B cell (primary cell): ENCODE data around the gene BRINP3. TPM values are rescaled to one million over a fixed set of nuclear protein-coding genes. Genes with fewer than 3 reads are reported as not detected.

ENCODE experiments used
- ATAC-seq: fragments of 200-7000 bp; cut with Tn5 transposase; one replicate; pipeline ENCODE4 v1.10.0; 2021; ENCODE audit warnings: low read depth, mild to moderate bottlenecking, moderate number of reproducible peaks, moderate library complexity
- CTCF ChIA-PET: fragments of 350-600 bp; sonication (Branson Sonifier 250); formaldehyde crosslinking; loops from one replicate; lab custom pipeline; 2021; ENCODE audit warnings: antibody characterized with exemption, inconsistent platforms; lab: Charles Lee
- POLR2A ChIA-PET: fragments of 350-600 bp; sonication (Branson Sonifier 250); formaldehyde crosslinking; loops from one replicate; lab custom pipeline; 2021; ENCODE audit warnings: antibody characterized with exemption; lab: Charles Lee
- DNase-seq: peaks from one replicate; pipeline ENCODE4 v3.0.0; 2013
- H2AFZ ChIP-seq: 2 replicates; pipeline ENCODE4 v1.6.1; 2012; ENCODE audit warnings: mild to moderate bottlenecking, low read depth, low read length; ENCODE audit not compliant: insufficient read depth, poor library complexity, severe bottlenecking
- H3K27ac ChIP-seq, 2 donors: 1 replicate in 1 of 2; 2 replicates in 1 of 2; pipeline ENCODE4 v1.5.1; 2012 to 2013; ENCODE audit warnings: low read length in 2 of 2, mild to moderate bottlenecking in 2 of 2, moderate library complexity in 1 of 2
- H3K27me3 ChIP-seq, 4 experiments: fragments of 200-600 bp in 1 of 4; sonication (generic) in 1 of 4; replicated peaks in 1 of 4; 1 replicate in 2 of 4; 2 replicates in 2 of 4; pipeline versions ENCODE4 v1.6.1 to v1.7.0; 2013 to 2016; ENCODE audit warnings: low read length in 3 of 4, mild to moderate bottlenecking in 2 of 4, mixed read lengths in 1 of 4, moderate library complexity in 1 of 4; ENCODE audit not compliant: insufficient read depth in 4 of 4, control insufficient read depth in 3 of 4; ENCODE audit errors: control extremely low read depth in 1 of 4
- H3K36me3 ChIP-seq, 2 experiments: replicated peaks in 1 of 2; 1 replicate in 1 of 2; 2 replicates in 1 of 2; pipeline versions ENCODE4 v1.6.1 to v1.7.1; 2013; ENCODE audit warnings: low read length in 1 of 2; ENCODE audit not compliant: insufficient read depth in 2 of 2, control insufficient read depth in 1 of 2; ENCODE audit errors: control extremely low read depth in 1 of 2, extremely low read depth in 1 of 2
- H3K4me1 ChIP-seq, 2 donors: fragments of 200-600 bp in 1 of 2; sonication (generic) in 1 of 2; 1 replicate in 1 of 2; 2 replicates in 1 of 2; pipeline versions ENCODE4 v1.5.1 to v1.6.1; 2013 to 2017; ENCODE audit warnings: low read length in 2 of 2; ENCODE audit not compliant: control insufficient read depth in 2 of 2, insufficient read depth in 2 of 2
- H3K4me2 ChIP-seq: replicated peaks from 2 replicates; pipeline ENCODE3; 2012; ENCODE audit warnings: mild to moderate bottlenecking, low read depth, low read length; ENCODE audit not compliant: poor library complexity, severe bottlenecking
- H3K4me3 ChIP-seq, 5 experiments: fragments of 200-600 bp in 1 of 5; sonication (generic) in 1 of 5; 1 replicate in 3 of 5; 2 replicates in 2 of 5; pipeline versions ENCODE4 v1.5.1 to v1.7.0; 2011 to 2016; ENCODE audit warnings: low read length in 4 of 5, mild to moderate bottlenecking in 4 of 5, low read depth in 2 of 5, control low read depth in 1 of 5, moderate library complexity in 1 of 5; ENCODE audit not compliant: insufficient read depth in 1 of 5; ENCODE audit errors: control extremely low read depth in 1 of 5, extremely low read depth in 1 of 5
- H3K79me2 ChIP-seq: fragments of 200-600 bp; sonication (generic); one replicate; pipeline ENCODE4 v1.6.0; 2016; ENCODE audit warnings: low read length; ENCODE audit not compliant: control insufficient read depth, insufficient read depth
- H3K9ac ChIP-seq: fragments of 200-600 bp; sonication (generic); 2 replicates; pipeline ENCODE4 v1.6.1; 2017; ENCODE audit warnings: mild to moderate bottlenecking, low read length, moderate library complexity
- H3K9me3 ChIP-seq, 3 donors: one replicate each; pipeline versions ENCODE4 v1.6.1 to v1.7.1; 2013; ENCODE audit warnings: low read length in 2 of 3; ENCODE audit not compliant: control insufficient read depth in 2 of 3, insufficient read depth in 1 of 3; ENCODE audit errors: control extremely low read depth in 1 of 3
- H4K20me1 ChIP-seq: 2 replicates; pipeline ENCODE4 v1.6.0; 2012; ENCODE audit warnings: mild to moderate bottlenecking, low read length; ENCODE audit not compliant: insufficient read depth, control insufficient read depth, poor library complexity, severe bottlenecking
- H3K27ac Mint-ChIP-seq: one replicate; pipeline ENCODE4 v1.8.0; 2021; ENCODE audit warnings: mixed read lengths
- H3K27me3 Mint-ChIP-seq: one replicate; pipeline ENCODE4 v1.8.0; 2021; ENCODE audit warnings: mixed read lengths
- H3K4me1 Mint-ChIP-seq: one replicate; pipeline ENCODE4 v1.8.0; 2021; ENCODE audit warnings: mixed read lengths
- H3K4me3 Mint-ChIP-seq: one replicate; pipeline ENCODE4 v1.8.0; 2021; ENCODE audit warnings: mixed read lengths
- H3K9me3 Mint-ChIP-seq: one replicate; pipeline ENCODE4 v1.8.0; 2022; ENCODE audit warnings: mixed read lengths; ENCODE audit not compliant: insufficient read depth
- CTCF ChIP-seq: fragments of 200-600 bp; IDR thresholded peaks from one replicate; pipeline ENCODE4 v1.8.0; 2022; ENCODE audit warnings: antibody characterized with exemption, mild to moderate bottlenecking
- EZH2 ChIP-seq: IDR thresholded peaks from 2 replicates; pipeline ENCODE4 v1.6.1; 2012; ENCODE audit warnings: borderline replicate concordance, low read depth, mild to moderate bottlenecking, moderate library complexity, low read length; ENCODE audit not compliant: insufficient read depth, poor library complexity, severe bottlenecking
- WGBS: methylation state at CpG from one replicate; pipeline ENCODE4 v1.1.5; 2013; ENCODE audit warnings: missing lambda C conversion rate; ENCODE audit not compliant: insufficient coverage; 5-methylcytosine and 5-hydroxymethylcytosine counted together
- intact Hi-C: fragments of 100-400 bp; cut with micrococcal nuclease; formaldehyde crosslinking; loops from one replicate; pipeline ENCODE4 v1.10.0; 2022
- polyA plus RNA-seq: library from polyadenylated mRNA; depleted of rRNA; stranded (reverse); fragments of >200 nt; gene quantifications from 2 replicates; pipeline ENCODE4 v1.2.3, GENCODE V29; 2012
- total RNA-seq, 2 donors: library from RNA; stranded (reverse); fragments of 120-200 nt in 1 of 2; gene quantifications; 1 replicate in 1 of 2; 2 replicates in 1 of 2; pipeline versions ENCODE4 v1.2.3 to v1.2.4, GENCODE V29; 2013 to 2022

Gene BRINP3
- total and polyA plus RNA-seq, 2 donors (not counting 1 experiment from before 2014, with no cell fraction given): not detected

DNA sequence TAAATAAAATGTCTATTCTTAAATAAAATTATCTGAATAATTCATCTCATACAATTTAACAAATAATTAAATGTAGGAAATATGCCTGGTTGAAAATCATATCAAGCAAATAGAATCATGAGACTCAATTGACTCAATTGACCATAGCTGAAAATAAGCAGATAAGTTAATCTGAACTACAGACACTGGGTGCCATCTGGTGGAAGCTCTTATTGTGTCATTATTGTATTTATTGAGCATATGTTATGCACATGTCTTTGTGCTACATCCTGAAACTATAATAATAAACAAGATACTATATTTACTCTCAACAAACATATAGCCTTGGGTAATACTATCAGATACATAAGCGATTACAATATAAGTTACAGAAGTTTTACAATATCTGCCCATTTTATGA, 41.0 kb downstream of the BRINP3 start:
- intact Hi-C loops: no loop called here
- Mint-ChIP-seq H3K27ac (no peak overlapping the region), H3K4me3 (no peak overlapping the region), H3K27me3 (no peaks in the 10 kb centered on the region), H3K4me1 (no peaks in the 10 kb centered on the region), H3K9me3 (no peaks in the 10 kb centered on the region)
- TF ChIP-seq EZH2 (no peak), CTCF (no peak)
- POLR2A ChIA-PET: no interaction called here
- no peaks in the 10 kb centered on the region for H3K79me2 ChIP-seq
- CTCF ChIA-PET: no interaction called here
- H3K27me3 ChIP-seq: no peaks in the 10 kb centered on the region
- no peak overlapping the region for H3K27ac ChIP-seq
- no CpG with 5 or more reads among the region's 1 CpG for WGBS
- no peak for ATAC-seq
- H3K4me3 ChIP-seq: no peak overlapping the region
- H4K20me1 ChIP-seq: no peaks in the 10 kb centered on the region
- DNase-seq: no peak
- no peaks in the 10 kb centered on the region for H3K36me3 ChIP-seq
- H3K4me2 ChIP-seq: no peak overlapping the region
- H2AFZ ChIP-seq: no peak overlapping the region
- H3K4me1 ChIP-seq: no peaks in the 10 kb centered on the region
- peaks cover 0 to 4% (median 0%) of the 10 kb centered on the region in 3 donors for H3K9me3 ChIP-seq
- H3K9ac ChIP-seq: no peak overlapping the region

DNA sequence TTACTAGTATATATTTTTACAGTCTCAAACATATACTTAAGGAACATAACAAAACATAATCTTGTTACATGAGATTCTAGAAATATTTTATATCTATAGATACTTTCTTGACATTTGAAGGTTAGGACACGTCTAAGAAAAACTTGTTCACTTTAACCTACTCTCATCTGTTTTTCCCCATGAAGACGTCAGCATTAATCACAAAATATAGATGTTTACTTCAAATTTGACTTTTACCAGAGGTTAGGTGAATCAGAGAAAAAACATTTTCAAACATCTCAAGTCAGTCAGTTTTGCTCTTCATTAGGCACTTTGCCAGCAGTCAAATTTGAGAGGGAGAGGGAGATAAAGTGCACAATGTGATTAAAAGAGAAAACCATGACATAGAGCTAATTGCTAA, 47.7 kb downstream of the BRINP3 start:
- Histone ChIP-seq H3K36me3 (no peaks in the 10 kb centered on the region), H2AFZ (no peak overlapping the region), H4K20me1 (no peaks in the 10 kb centered on the region), H3K4me2 (no peak overlapping the region), H3K79me2 (no peaks in the 10 kb centered on the region), H3K9me3 (peaks cover 0 to 4% (median 0%) of the 10 kb centered on the region in 3 donors), H3K4me3 (no peak overlapping the region), H3K27me3 (no peaks in the 10 kb centered on the region), H3K27ac (no peak overlapping the region), H3K9ac (no peak overlapping the region), H3K4me1 (no peaks in the 10 kb centered on the region)
- POLR2A ChIA-PET: no interaction called here
- CTCF ChIA-PET: no interaction called here
- ATAC-seq (no peak), DNase-seq (no peak)
- H3K27me3 Mint-ChIP-seq: no peaks in the 10 kb centered on the region
- H3K4me1 Mint-ChIP-seq: no peaks in the 10 kb centered on the region
- no CpG with 5 or more reads among the region's 2 CpGs for WGBS
- H3K27ac Mint-ChIP-seq: no peak overlapping the region
- no peak for TF ChIP-seq CTCF
- no peak for TF ChIP-seq EZH2
- H3K4me3 Mint-ChIP-seq: no peak overlapping the region
- no peaks in the 10 kb centered on the region for H3K9me3 Mint-ChIP-seq
- intact Hi-C loops: no loop called here
